CD4-positive, alpha-beta T cell treated with Interleukin-6 at 100 ng/mL for 8 hours (primary cell): ENCODE data around the gene MLLT11.
"Not testable (repeated sequence)": the region's sequence is repeated elsewhere in the genome, so short reads cannot be mapped to it uniquely, and the experiment has no call there.

Experiments used
- DNase-seq: peaks from one replicate; pipeline ENCODE4 v3.0.0-alpha.2; 2020; ENCODE audit warnings: mixed read lengths, low spot score

MLLT11 gene

DNA sequence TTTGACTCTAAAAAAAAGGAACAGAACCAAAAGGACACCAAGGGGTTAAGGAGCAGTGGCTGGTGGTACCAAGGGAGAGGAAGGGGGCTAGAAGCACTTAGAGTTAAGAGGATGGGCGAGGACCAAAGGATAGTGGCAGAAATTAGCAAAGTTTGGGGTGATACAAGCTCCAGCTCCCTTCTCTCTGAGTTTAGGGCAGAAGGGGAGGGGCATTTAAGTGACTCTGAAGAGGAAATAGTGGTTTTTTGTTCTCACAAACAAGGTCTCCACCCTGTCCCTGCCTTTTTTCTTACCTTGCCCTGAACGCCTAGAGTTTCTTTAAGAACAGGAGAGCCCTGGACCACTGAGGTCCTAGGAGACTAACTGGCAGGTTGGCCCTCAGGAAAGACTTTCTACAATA, 4.0 kb upstream of the MLLT11 start:
- peak; percentile 68 for DNase-seq

GRCh38 chr1:151058692-151059091, 1.5 kb upstream of the MLLT11 start:
- no peak for DNase-seq

- DNase-seq = peak; percentile 80
Measured at GRCh38 chr1:151059109-151060006, 839 bp upstream of the MLLT11 start, which contains the start of gene CDC42SE1. CDC42SE1 (minus strand) TSS chr1:151059622; CDS start chr1:151055730, 3,892 bp downstream.

- DNase-seq = no peak
Measured at GRCh38 chr1:151060657-151061421, 642 bp downstream of the MLLT11 start.

GRCh38 chr1:151061704-151062103, 1.5 kb downstream of the MLLT11 start:
- DNase-seq = no peak

- no peak for DNase-seq
Measured at GRCh38 chr1:151062741-151063371, 2.7 kb downstream of the MLLT11 start.

DNA sequence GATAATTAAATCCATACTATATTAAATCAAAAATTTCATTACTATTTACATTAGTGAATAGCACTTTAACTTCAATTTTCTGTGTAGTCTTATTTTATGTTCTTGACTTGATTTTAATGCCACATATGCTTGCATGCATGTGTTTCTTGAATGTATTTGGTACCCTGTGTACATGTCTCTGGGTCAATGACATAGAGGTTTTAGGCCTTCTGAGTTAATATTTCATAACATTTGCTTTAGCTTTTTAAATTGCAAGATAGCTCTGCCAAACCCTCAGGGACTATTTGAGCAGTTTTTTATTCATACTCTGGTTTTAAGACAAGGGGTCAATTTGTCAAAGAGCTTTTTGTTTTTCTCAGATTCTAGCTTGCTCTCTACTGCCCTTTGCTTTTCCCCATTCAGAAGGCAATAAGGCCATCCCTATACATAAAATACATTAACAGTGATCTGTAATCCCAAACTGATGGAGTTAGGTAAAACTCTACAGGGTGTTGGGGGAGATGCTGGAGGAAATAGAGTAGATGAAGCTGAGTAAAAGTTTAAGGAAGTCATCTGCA, 5.0 kb downstream of the MLLT11 start:
- no peak for DNase-seq

- DNase-seq = no peak
Measured at GRCh38 chr1:151067185-151067584, 7.0 kb downstream of the MLLT11 start.

- DNase-seq = no peak
Measured at GRCh38 chr1:151069103-151069486, 8.9 kb downstream of the MLLT11 start.

DNA sequence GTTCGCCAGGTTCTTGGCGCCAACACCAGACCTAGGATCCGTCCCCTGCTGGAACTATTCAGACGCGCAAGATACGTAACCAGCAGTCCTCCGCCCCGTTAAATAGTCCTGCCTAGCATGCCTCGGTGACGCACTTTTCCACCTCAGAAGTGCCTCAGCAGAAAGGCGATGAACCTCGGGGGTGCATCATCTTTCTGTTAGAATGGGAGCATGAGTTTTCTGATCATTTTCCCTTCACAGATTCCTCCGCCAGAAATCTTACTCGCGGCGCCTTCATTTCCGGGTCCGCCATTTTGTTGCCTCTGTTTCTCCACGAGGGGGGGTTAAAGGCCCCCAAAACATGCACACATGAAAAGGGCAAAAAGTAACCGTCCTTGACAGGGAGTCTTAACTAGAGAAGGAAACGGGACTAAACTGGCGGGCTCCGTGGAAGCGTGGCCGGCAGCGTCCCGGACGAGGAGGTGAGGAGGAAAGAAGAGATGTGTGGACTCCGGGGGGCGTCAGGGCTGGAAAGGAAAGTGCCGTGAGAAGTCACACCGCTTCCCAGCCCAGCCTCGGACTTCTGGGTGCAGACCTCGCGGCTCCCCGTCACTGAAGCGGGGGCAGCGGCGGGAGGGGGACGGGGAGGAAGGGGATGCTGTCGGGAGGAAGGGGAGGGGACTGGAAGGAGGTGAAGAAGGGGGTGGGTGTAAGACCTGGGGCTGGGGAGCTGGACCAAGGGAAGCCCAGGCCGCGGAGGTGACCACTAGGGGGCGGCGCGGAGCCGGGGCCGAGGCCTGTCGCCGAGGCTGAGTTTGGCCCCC, 10.5 kb downstream of the MLLT11 start, which contains the start of gene GABPB2:
Gene GABPB2, plus strand, starts transcription at position 288 of the 803 bp plus-strand sequence. CDS start 17,429 bp downstream, outside the sequence.
- DNase-seq = peak; percentile 86

DNA sequence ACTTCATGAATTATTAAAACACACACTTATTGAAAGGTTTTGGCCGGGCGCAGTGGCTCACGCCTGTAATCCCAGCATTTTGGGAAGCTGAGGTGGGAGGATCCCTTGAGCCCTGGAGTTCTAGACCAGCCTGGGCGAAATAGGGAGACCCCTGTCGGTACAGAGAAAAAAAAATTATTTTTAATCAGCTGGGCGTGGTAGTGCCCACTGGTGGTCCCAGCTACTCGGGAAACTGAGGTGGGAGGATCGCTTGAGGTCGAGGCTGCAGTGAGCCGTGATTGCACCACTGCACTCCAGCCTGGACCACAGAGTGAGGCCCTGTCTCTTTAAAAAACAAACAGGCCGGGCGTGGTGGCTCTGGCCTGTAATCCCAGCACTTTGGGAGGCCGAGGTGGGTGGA, 12.0 kb downstream of the MLLT11 start:
- no peak for DNase-seq

DNA sequence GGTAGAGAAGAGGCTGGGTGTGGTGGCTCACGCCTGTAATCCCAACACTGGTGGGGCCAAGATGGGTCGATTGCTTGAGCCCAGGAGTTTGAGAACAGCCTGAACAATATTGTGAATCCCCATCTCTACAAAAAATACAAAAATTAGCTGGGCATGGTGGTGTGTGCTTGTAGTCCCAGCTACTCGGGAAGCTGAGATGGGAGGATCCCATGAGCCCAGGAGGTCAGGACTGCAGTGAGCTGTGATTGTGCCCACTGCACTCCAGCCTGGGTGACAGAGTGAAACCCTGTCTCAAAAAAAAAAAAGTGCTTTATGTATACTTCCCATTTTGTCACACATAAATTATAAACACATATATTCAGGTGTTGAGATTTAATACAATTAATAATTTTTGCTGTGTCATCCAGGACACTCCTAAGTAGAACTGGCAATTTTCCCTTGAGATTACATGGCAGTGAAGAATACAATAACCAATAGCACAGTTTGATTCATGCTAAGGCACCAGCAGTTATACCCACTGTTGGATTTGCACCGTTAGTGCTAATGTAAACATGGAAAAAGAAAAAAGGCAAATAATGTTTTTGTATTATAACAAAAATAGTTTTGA, 25.9 kb downstream of the MLLT11 start:
- no peak for DNase-seq

GRCh38 chr1:151097426-151097825, 37.2 kb downstream of the MLLT11 start:
- not testable (repeated sequence) for DNase-seq

DNA sequence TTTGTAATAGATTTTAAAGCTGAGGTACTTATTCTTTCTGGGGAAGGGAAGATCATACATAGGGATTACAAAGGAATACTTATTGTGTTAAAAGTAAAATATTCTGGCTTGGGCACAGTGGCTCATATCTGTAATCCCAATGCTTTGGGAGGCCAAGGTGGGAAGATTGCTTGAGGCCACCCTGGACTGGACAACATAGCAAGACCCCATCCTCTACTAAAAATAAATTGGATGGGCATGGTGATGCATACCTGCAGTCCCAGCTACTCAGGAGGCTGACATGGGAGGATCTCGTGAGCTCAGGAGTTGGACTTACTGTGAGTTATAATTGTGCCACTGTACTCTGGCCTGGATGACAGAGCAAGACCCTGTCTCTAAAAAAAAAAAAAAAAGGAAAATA, 37.9 kb downstream of the MLLT11 start:
- no peak for DNase-seq

- no peak for DNase-seq
Measured at GRCh38 chr1:151104630-151105029, 44.4 kb downstream of the MLLT11 start.

DNA sequence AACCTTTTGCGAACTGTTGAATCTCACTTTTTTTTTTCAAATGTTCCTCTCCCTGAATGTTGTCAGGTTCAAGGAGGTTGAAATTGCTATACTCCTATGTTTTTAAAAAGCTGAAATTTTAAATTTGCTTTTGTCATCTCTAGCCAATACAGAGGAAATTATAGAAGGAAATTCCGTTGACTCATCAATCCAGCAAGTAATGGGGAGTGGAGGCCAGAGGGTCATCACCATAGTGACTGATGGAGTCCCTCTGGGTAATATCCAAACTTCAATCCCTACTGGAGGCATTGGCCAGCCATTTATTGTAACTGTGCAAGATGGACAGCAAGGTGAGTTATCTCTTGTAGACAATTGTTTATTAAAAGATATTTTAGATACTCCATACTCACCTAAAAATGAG, 46.7 kb downstream of the MLLT11 start:
- DNase-seq = no peak

- DNase-seq = no peak
Measured at GRCh38 chr1:151108331-151108730, 48.1 kb downstream of the MLLT11 start.

GRCh38 chr1:151113877-151114276, 53.7 kb downstream of the MLLT11 start:
- no peak for DNase-seq
